ENCODE data around the gene SECISBP2L. TPM values are rescaled to one million over a fixed set of nuclear protein-coding genes. Genes with fewer than 3 reads are reported as not detected.
A peak's percentile ranks its signal among the peaks of the same experiment; 100 is the strongest.

Gene SECISBP2L
- total and polyA plus RNA-seq, 7 experiments from 2014 or later: 20.2 to 75.8 (median 51.8) TPM

- peaks cover 3 to 36% (median 4%) of the 10 kb centered on the region in 3 experiments for H3K36me3 ChIP-seq (ENCODE audit: control insufficient read depth in 2 of 3, insufficient read depth in 3 of 3, low read length in 3 of 3)
- ATAC-seq (no peak), DNase-seq (no peak)
- Mint-ChIP-seq H3K4me1 (peaks cover 0 to 10% (median 0%) of the 10 kb centered on the region in 7 donors), H3K9me3 (peaks cover 0 to 2% (median 0%) of the 10 kb centered on the region in 11 donors), H3K4me3 (no peak overlapping the region), H3K36me3 (peaks cover 10 to 70% (median 40%) of the 10 kb centered on the region in 5 donors), H3K27ac (no peak overlapping the region), H3K27me3 (no peaks in the 10 kb centered on the region)
- H3K27me3 ChIP-seq (ENCODE audit: control insufficient read depth in 2 of 2, insufficient read depth in 2 of 2, low read length in 2 of 2): no peaks in the 10 kb centered on the region
- H3K4me1 ChIP-seq (ENCODE audit: control insufficient read depth in 2 of 2, insufficient read depth in 2 of 2, low read length in 2 of 2): no peaks in the 10 kb centered on the region
- H3K4me3 ChIP-seq (ENCODE audit: low read length): no peak overlapping the region
- CTCF ChIA-PET: no interaction called here
- H3K27ac ChIP-seq (ENCODE audit: low read depth, low read length): no peak overlapping the region
- no peaks in the 10 kb centered on the region for H3K9me3 ChIP-seq (ENCODE audit: control insufficient read depth in 2 of 3, low read length in 3 of 3)
- intact Hi-C loops (cut with micrococcal nuclease): no loop called here
- POLR2A ChIA-PET: no interaction called here
Measured at GRCh38 chr15:49024840-49025239, 21.4 kb downstream of the SECISBP2L start.

GRCh38 chr15:49023354-49023753 is 22.9 kb downstream of the SECISBP2L start:
- H3K4me3 ChIP-seq (ENCODE audit: low read length): no peak overlapping the region
- Mint-ChIP-seq H3K9me3 (peaks cover 0 to 2% (median 0%) of the 10 kb centered on the region in 11 donors), H3K4me3 (no peak overlapping the region), H3K27ac (no peak overlapping the region), H3K36me3 (peaks cover 6 to 66% (median 41%) of the 10 kb centered on the region in 5 donors), H3K27me3 (no peaks in the 10 kb centered on the region), H3K4me1 (peaks cover 0 to 10% (median 3%) of the 10 kb centered on the region in 7 donors)
- DNase-seq (no peak), ATAC-seq (no peak)
- ChIA-PET POLR2A (no interaction called here), CTCF (no interaction called here)
- peaks cover 3 to 31% (median 4%) of the 10 kb centered on the region in 3 experiments for H3K36me3 ChIP-seq (ENCODE audit: control insufficient read depth in 2 of 3, insufficient read depth in 3 of 3, low read length in 3 of 3)
- H3K9me3 ChIP-seq (ENCODE audit: control insufficient read depth in 2 of 3, low read length in 3 of 3): no peaks in the 10 kb centered on the region
- intact Hi-C loops (cut with micrococcal nuclease): no loop called here
- no peak overlapping the region for H3K27ac ChIP-seq (ENCODE audit: low read depth, low read length)
- H3K4me1 ChIP-seq (ENCODE audit: control insufficient read depth in 2 of 2, insufficient read depth in 2 of 2, low read length in 2 of 2): no peaks in the 10 kb centered on the region
- H3K27me3 ChIP-seq (ENCODE audit: control insufficient read depth in 2 of 2, insufficient read depth in 2 of 2, low read length in 2 of 2): no peaks in the 10 kb centered on the region

DNA sequence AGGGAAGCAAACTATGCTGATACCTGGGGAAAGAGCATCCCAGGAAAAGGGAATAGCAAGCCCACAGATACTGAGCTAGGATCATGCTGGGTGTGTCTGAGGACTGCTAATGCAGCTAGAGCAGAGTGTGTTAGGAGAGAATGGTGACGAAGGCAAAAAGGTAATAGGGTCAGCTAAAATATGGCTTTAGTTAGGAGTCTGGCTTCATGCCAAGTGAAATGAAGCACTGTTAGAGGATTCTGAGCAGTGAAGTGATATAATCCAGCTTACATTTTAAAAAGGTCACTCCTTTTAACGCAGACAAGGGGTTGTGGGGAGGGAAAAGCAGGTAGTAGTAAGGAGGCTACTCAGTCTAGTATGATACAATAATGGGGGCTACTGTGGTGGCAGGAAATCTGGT is 30.4 kb downstream of the SECISBP2L start:
- POLR2A ChIA-PET: no interaction called here
- Mint-ChIP-seq H3K4me1 (peaks cover 0 to 7% (median 0%) of the 10 kb centered on the region in 7 donors), H3K27ac (no peak overlapping the region), H3K4me3 (no peak overlapping the region), H3K36me3 (peaks cover 10 to 56% (median 52%) of the 10 kb centered on the region in 5 donors), H3K9me3 (peaks cover 0 to 2% (median 0%) of the 10 kb centered on the region in 11 donors), H3K27me3 (no peaks in the 10 kb centered on the region)
- CTCF ChIA-PET: interaction anchor here (0.6 kb wide), 1 partner anchor 145 kb away, joined by 3 read pairs; no protein-coding TSS in a partner anchor
- DNase-seq (no peak), ATAC-seq (no peak)
- no peak overlapping the region for H3K4me3 ChIP-seq (ENCODE audit: low read length)
- intact Hi-C loops (cut with micrococcal nuclease): no loop called here
- no peaks in the 10 kb centered on the region for H3K27me3 ChIP-seq (ENCODE audit: control insufficient read depth in 2 of 2, insufficient read depth in 2 of 2, low read length in 2 of 2)
- no peaks in the 10 kb centered on the region for H3K9me3 ChIP-seq (ENCODE audit: control insufficient read depth in 2 of 3, low read length in 3 of 3)
- peaks cover 6 to 29% (median 9%) of the 10 kb centered on the region in 3 experiments for H3K36me3 ChIP-seq (ENCODE audit: control insufficient read depth in 2 of 3, insufficient read depth in 3 of 3, low read length in 3 of 3)
- no peak overlapping the region for H3K27ac ChIP-seq (ENCODE audit: low read depth, low read length)
- no peaks in the 10 kb centered on the region for H3K4me1 ChIP-seq (ENCODE audit: control insufficient read depth in 2 of 2, insufficient read depth in 2 of 2, low read length in 2 of 2)

DNA sequence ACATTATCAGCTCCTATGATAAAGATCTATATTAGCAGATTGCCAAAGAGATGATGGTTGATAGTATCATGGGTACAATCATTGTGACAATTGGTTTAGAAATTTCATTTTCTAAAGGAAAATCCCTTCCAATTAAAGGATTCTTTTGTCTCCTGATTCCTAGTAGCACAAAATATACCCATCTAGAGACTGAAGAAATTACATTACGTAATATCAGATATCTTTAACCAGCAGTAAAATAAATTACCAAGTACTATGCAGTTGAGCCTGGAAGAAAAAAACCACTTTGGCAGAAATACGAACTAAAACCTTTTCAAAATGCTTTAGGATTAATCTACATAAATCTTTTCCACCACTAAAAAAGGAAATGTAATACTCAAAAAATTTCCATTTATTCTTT is 46.9 kb downstream of the SECISBP2L start:
- ATAC-seq: no peak
- no peaks in the 10 kb centered on the region for H3K9me3 ChIP-seq (ENCODE audit: control insufficient read depth in 2 of 3, low read length in 3 of 3)
- no peaks in the 10 kb centered on the region for H3K4me1 ChIP-seq (ENCODE audit: control insufficient read depth in 2 of 2, insufficient read depth in 2 of 2, low read length in 2 of 2)
- intact Hi-C loops (cut with micrococcal nuclease): no loop called here
- no peak for DNase-seq
- ChIA-PET CTCF (no interaction called here), POLR2A (no interaction called here)
- H3K36me3 ChIP-seq (ENCODE audit: control insufficient read depth in 2 of 3, insufficient read depth in 3 of 3, low read length in 3 of 3): peaks cover 6 to 52% (median 8%) of the 10 kb centered on the region in 3 experiments
- no peak overlapping the region for H3K4me3 ChIP-seq (ENCODE audit: low read length)
- Mint-ChIP-seq H3K9me3 (peaks cover 0 to 17% (median 2%) of the 10 kb centered on the region in 11 donors), H3K27ac (no peak overlapping the region), H3K36me3 (peaks cover 17 to 69% (median 47%) of the 10 kb centered on the region in 5 donors), H3K4me3 (no peak overlapping the region), H3K4me1 (peaks cover 0 to 3% (median 0%) of the 10 kb centered on the region in 7 donors), H3K27me3 (no peaks in the 10 kb centered on the region)
- no peak overlapping the region for H3K27ac ChIP-seq (ENCODE audit: low read depth, low read length)
- no peaks in the 10 kb centered on the region for H3K27me3 ChIP-seq (ENCODE audit: control insufficient read depth in 2 of 2, insufficient read depth in 2 of 2, low read length in 2 of 2)

DNA sequence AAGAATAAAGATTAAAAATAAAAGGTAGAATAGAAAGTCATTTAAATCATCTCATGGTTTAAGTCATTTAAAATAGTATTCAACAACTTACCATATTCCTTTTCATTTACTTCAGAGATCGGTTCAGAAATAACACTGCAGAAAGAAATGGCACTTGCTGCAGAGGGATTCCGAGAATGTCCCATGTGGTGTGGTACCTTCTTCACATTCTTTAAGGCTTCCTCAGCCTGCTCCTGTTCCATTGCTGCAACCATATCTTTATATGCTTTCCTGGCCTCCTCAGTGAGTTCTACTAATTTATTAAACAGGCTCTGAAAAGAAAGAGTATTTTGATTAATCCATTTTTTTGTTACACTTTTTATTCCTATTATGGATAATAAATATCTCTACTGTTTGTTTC is 50.0 kb downstream of the SECISBP2L start:
- Mint-ChIP-seq H3K4me1 (peaks cover 0 to 3% (median 0%) of the 10 kb centered on the region in 7 donors), H3K9me3 (no peaks in the 10 kb centered on the region), H3K36me3 (peaks cover 18 to 72% (median 41%) of the 10 kb centered on the region in 5 donors), H3K27ac (no peak overlapping the region), H3K27me3 (no peaks in the 10 kb centered on the region), H3K4me3 (no peak overlapping the region)
- intact Hi-C loops (cut with micrococcal nuclease): no loop called here
- ChIA-PET CTCF (no interaction called here), POLR2A (no interaction called here)
- DNase-seq (no peak), ATAC-seq (no peak)
- peaks cover 6 to 76% (median 13%) of the 10 kb centered on the region in 3 experiments for H3K36me3 ChIP-seq (ENCODE audit: control insufficient read depth in 2 of 3, insufficient read depth in 3 of 3, low read length in 3 of 3)
- no peaks in the 10 kb centered on the region for H3K9me3 ChIP-seq (ENCODE audit: control insufficient read depth in 2 of 3, low read length in 3 of 3)
- no peaks in the 10 kb centered on the region for H3K27me3 ChIP-seq (ENCODE audit: control insufficient read depth in 2 of 2, insufficient read depth in 2 of 2, low read length in 2 of 2)
- no peak overlapping the region for H3K4me3 ChIP-seq (ENCODE audit: low read length)
- no peaks in the 10 kb centered on the region for H3K4me1 ChIP-seq (ENCODE audit: control insufficient read depth in 2 of 2, insufficient read depth in 2 of 2, low read length in 2 of 2)
- H3K27ac ChIP-seq (ENCODE audit: low read depth, low read length): no peak overlapping the region

- POLR2A ChIA-PET: no interaction called here
- H3K27ac Mint-ChIP-seq: peak overlapping the region in 1 of 9 donors; percentile 32
- no peak overlapping the region for H3K4me3 Mint-ChIP-seq
- H3K27me3 Mint-ChIP-seq: no peaks in the 10 kb centered on the region
- no peaks in the 10 kb centered on the region for H3K9me3 ChIP-seq (ENCODE audit: control insufficient read depth in 2 of 3, low read length in 3 of 3)
- ATAC-seq (no peak), DNase-seq (no peak)
- H3K27ac ChIP-seq (ENCODE audit: low read depth, low read length): no peak overlapping the region
- no peaks in the 10 kb centered on the region for H3K27me3 ChIP-seq (ENCODE audit: control insufficient read depth in 2 of 2, insufficient read depth in 2 of 2, low read length in 2 of 2)
- H3K4me1 Mint-ChIP-seq: no peaks in the 10 kb centered on the region
- CTCF ChIA-PET: no interaction called here
- intact Hi-C loops (cut with micrococcal nuclease): no loop called here
- H3K9me3 Mint-ChIP-seq: no peaks in the 10 kb centered on the region
- no peaks in the 10 kb centered on the region for H3K4me1 ChIP-seq (ENCODE audit: control insufficient read depth in 2 of 2, insufficient read depth in 2 of 2, low read length in 2 of 2)
- H3K36me3 Mint-ChIP-seq: peaks cover 18 to 57% (median 37%) of the 10 kb centered on the region in 5 donors
- H3K36me3 ChIP-seq (ENCODE audit: control insufficient read depth in 2 of 3, insufficient read depth in 3 of 3, low read length in 3 of 3): peaks cover 6 to 57% (median 13%) of the 10 kb centered on the region in 3 experiments
- H3K4me3 ChIP-seq (ENCODE audit: low read length): no peak overlapping the region
Measured at GRCh38 chr15:48993380-48993779, 52.9 kb downstream of the SECISBP2L start.

- Histone ChIP-seq H3K27ac (ENCODE audit: low read depth, low read length) (no peak overlapping the region), H3K27me3 (ENCODE audit: control insufficient read depth in 2 of 2, insufficient read depth in 2 of 2, low read length in 2 of 2) (no peaks in the 10 kb centered on the region), H3K36me3 (ENCODE audit: control insufficient read depth in 2 of 3, insufficient read depth in 3 of 3, low read length in 3 of 3) (peaks cover 6 to 50% (median 13%) of the 10 kb centered on the region in 3 experiments), H3K4me1 (ENCODE audit: control insufficient read depth in 2 of 2, insufficient read depth in 2 of 2, low read length in 2 of 2) (no peaks in the 10 kb centered on the region), H3K9me3 (ENCODE audit: control insufficient read depth in 2 of 3, low read length in 3 of 3) (no peaks in the 10 kb centered on the region), H3K4me3 (ENCODE audit: low read length) (no peak overlapping the region)
- peaks cover 18 to 55% (median 37%) of the 10 kb centered on the region in 5 donors for H3K36me3 Mint-ChIP-seq
- intact Hi-C loops (cut with micrococcal nuclease): no loop called here
- no peaks in the 10 kb centered on the region for H3K4me1 Mint-ChIP-seq
- ChIA-PET POLR2A (no interaction called here), CTCF (no interaction called here)
- H3K27me3 Mint-ChIP-seq: no peaks in the 10 kb centered on the region
- no peaks in the 10 kb centered on the region for H3K9me3 Mint-ChIP-seq
- no peak overlapping the region for H3K4me3 Mint-ChIP-seq
- ATAC-seq (peak; percentile 52), DNase-seq (no peak)
- peak overlapping the region in 2 of 9 donors; percentile 32 to 57 for H3K27ac Mint-ChIP-seq
Measured at GRCh38 chr15:48992545-48992944, 53.7 kb downstream of the SECISBP2L start.
